GM19397 (cell line): ENCODE results near the gene CHD2.

ENCODE experiments used
- ATAC-seq: cut with Tn5 transposase; IDR thresholded peaks from one replicate; pipeline ENCODE4 v1.9.1; 2021; ENCODE audit warnings: mild to moderate bottlenecking, moderate library complexity; ENCODE audit not compliant: unreplicated experiment

CHD2 gene

GRCh38 chr15:93063796-93064690 is 163.9 kb downstream of the CHD2 start:
- no peak for ATAC-seq

GRCh38 chr15:93065641-93066045 is 165.5 kb downstream of the CHD2 start:
- ATAC-seq = no peak

GRCh38 chr15:93066224-93066681 is 166.1 kb downstream of the CHD2 start:
- no peak for ATAC-seq

- ATAC-seq = no peak
These were observed 166.9 kb downstream of the CHD2 start for GRCh38 chr15:93066834-93067648.

GRCh38 chr15:93067649-93068085 is 167.5 kb downstream of the CHD2 start:
- no peak for ATAC-seq

GRCh38 chr15:93068581-93069199 is 168.6 kb downstream of the CHD2 start:
- no peak for ATAC-seq

- no peak for ATAC-seq
These were observed 170.0 kb downstream of the CHD2 start for GRCh38 chr15:93070132-93070531.

- ATAC-seq = no peak
These were observed 170.6 kb downstream of the CHD2 start for GRCh38 chr15:93070551-93071296.

- no peak for ATAC-seq
These were observed 171.4 kb downstream of the CHD2 start for GRCh38 chr15:93071469-93071936.

GRCh38 chr15:93072011-93072410 is 171.9 kb downstream of the CHD2 start:
- no peak for ATAC-seq

- no peak for ATAC-seq
These were observed 172.6 kb downstream of the CHD2 start for GRCh38 chr15:93072411-93073394.

- no peak for ATAC-seq
These were observed 173.4 kb downstream of the CHD2 start for GRCh38 chr15:93073465-93073952.

GRCh38 chr15:93074599-93074998 is 174.5 kb downstream of the CHD2 start:
- ATAC-seq = no peak

GRCh38 chr15:93076217-93076616 is 176.1 kb downstream of the CHD2 start:
- no peak for ATAC-seq

GRCh38 chr15:93076875-93077274 is 176.8 kb downstream of the CHD2 start:
- ATAC-seq = no peak
